Endothelial cell of umbilical vein (primary cell): Measurements from ENCODE around the gene IKZF4. TPM values are rescaled to one million over a fixed set of nuclear protein-coding genes. Genes with fewer than 3 reads are reported as not detected.

Experiments used
- Bru-seq: library from RNA; stranded (reverse); fragments of 400-500 nt; gene quantifications from one replicate; lab custom pipeline; 2021; lab: Mats Ljungman, UMichigan
- BruChase-seq, 2 experiments: library from RNA; stranded (reverse); fragments of 400-500 nt; gene quantifications; one replicate each; lab custom pipeline; 2021; lab: Mats Ljungman, UMichigan
- BruUV-seq: library from RNA; stranded (reverse); fragments of 400-500 nt; replicated peaks from 2 replicates; lab custom pipeline; 2021; lab: Mats Ljungman, UMichigan
- CTCF ChIA-PET: fragments of 300-600, 350-600 bp; sonication (Branson Sonifier 250); formaldehyde crosslinking; loops from one replicate; lab custom pipeline; 2021; ENCODE audit warnings: antibody characterized with exemption, inconsistent platforms; lab: Charles Lee
- POLR2A ChIA-PET: fragments of 300-600, 350-600 bp; sonication (Branson Sonifier 250); formaldehyde crosslinking; loops from one replicate; lab custom pipeline; 2021; ENCODE audit warnings: antibody characterized with exemption, inconsistent platforms; lab: Charles Lee
- DNase-seq: peaks from one replicate; pipeline ENCODE4 v3.0.0-alpha.2; 2011; ENCODE audit warnings: low read depth, low spot score
- FAIRE-seq: peaks from 2 replicates; lab custom pipeline; 2011; peaks lifted over from hg19 to GRCh38; lab: Jason Lieb, UNC
- H2AFZ ChIP-seq: 2 replicates; pipeline ENCODE4 v1.6.0; 2012; ENCODE audit warnings: low read depth, low read length, control low read depth, inconsistent platforms
- H3K27ac ChIP-seq: 2 replicates; pipeline ENCODE4 v1.5.1; 2011; ENCODE audit warnings: low read depth, mild to moderate bottlenecking, control low read depth, low read length, moderate library complexity; ENCODE audit not compliant: insufficient read depth
- H3K27me3 ChIP-seq, 2 experiments: 2 replicates each; pipeline versions ENCODE4 v1.6.0 to v1.6.1; 2011; ENCODE audit warnings: low read length in 2 of 2, mixed read lengths in 1 of 2; ENCODE audit not compliant: control insufficient read depth in 2 of 2, insufficient read depth in 2 of 2
- H3K36me3 ChIP-seq, 2 experiments: 2 replicates in 1 of 2; 3 replicates in 1 of 2; pipeline ENCODE4 v1.5.1; 2011; ENCODE audit warnings: low read length in 2 of 2, mild to moderate bottlenecking in 1 of 2, moderate library complexity in 1 of 2; ENCODE audit not compliant: control insufficient read depth in 2 of 2, insufficient read depth in 2 of 2; ENCODE audit errors: extremely low read depth in 1 of 2
- H3K4me1 ChIP-seq: 3 replicates; pipeline ENCODE4 v1.5.1; 2011; ENCODE audit warnings: mild to moderate bottlenecking, low read length; ENCODE audit not compliant: control insufficient read depth, insufficient read depth; ENCODE audit errors: extremely low read depth
- H3K4me2 ChIP-seq: 2 replicates; pipeline ENCODE4 v1.6.1; 2011; ENCODE audit warnings: low read length, control low read depth, mixed read lengths; ENCODE audit not compliant: insufficient read depth
- H3K4me3 ChIP-seq, 3 experiments: fragments of 200-600 bp in 1 of 3; sonication (generic), shearing (Covaris generic) in 1 of 3; replicated peaks in 1 of 3; 2 replicates each; pipeline ENCODE4 v1.5.1; 2011 to 2016; ENCODE audit warnings: control low read depth in 3 of 3, low read length in 3 of 3, mild to moderate bottlenecking in 2 of 3, inconsistent platforms in 1 of 3, low read depth in 1 of 3, moderate library complexity in 1 of 3; ENCODE audit not compliant: insufficient read depth in 1 of 3
- H3K79me2 ChIP-seq: 2 replicates; pipeline ENCODE4 v1.6.0; 2012; ENCODE audit warnings: low read length, inconsistent platforms; ENCODE audit not compliant: control insufficient read depth, insufficient read depth
- H3K9ac ChIP-seq: replicated peaks from 2 replicates; pipeline ENCODE3; 2011; ENCODE audit warnings: low read length, control low read depth; ENCODE audit not compliant: insufficient read depth; ENCODE audit errors: extremely low read depth
- H3K9me1 ChIP-seq: replicated peaks from 3 replicates; pipeline ENCODE4 v1.6.0; 2011; ENCODE audit warnings: mild to moderate bottlenecking, low read length; ENCODE audit not compliant: control insufficient read depth, insufficient read depth; ENCODE audit errors: extremely low read depth
- H3K9me3 ChIP-seq: replicated peaks from 2 replicates; pipeline ENCODE4 v1.5.1; 2012; ENCODE audit warnings: low read length, inconsistent platforms; ENCODE audit not compliant: control insufficient read depth, insufficient read depth
- H4K20me1 ChIP-seq: replicated peaks from 2 replicates; pipeline ENCODE3; 2011; ENCODE audit warnings: mild to moderate bottlenecking, low read length; ENCODE audit not compliant: control insufficient read depth, insufficient read depth; ENCODE audit errors: extremely low read depth
- CTCF ChIP-seq, 2 donors: IDR thresholded peaks; 1 replicate in 1 of 2; 2 replicates in 1 of 2; pipeline ENCODE4 v1.5.1; 2011; ENCODE audit warnings: low read length in 2 of 2, mild to moderate bottlenecking in 2 of 2, moderate library complexity in 2 of 2, control low read depth in 1 of 2, inconsistent platforms in 1 of 2, low read depth in 1 of 2; ENCODE audit not compliant: insufficient read depth in 1 of 2; ENCODE audit errors: extremely low read depth in 1 of 2
- EZH2 ChIP-seq: IDR thresholded peaks from 2 replicates; pipeline ENCODE4 v1.6.1; 2012; ENCODE audit warnings: borderline replicate concordance, low read depth, mild to moderate bottlenecking, moderate library complexity, low read length, inconsistent platforms; ENCODE audit not compliant: severe bottlenecking
- FOS ChIP-seq: IDR thresholded peaks from 2 replicates; pipeline ENCODE4 v1.6.1; 2011; ENCODE audit warnings: mild to moderate bottlenecking, low read length, moderate library complexity, borderline replicate concordance; ENCODE audit not compliant: insufficient read depth
- GATA2 ChIP-seq: IDR thresholded peaks from 2 replicates; pipeline ENCODE4 v1.7.0; 2011; ENCODE audit warnings: low read depth, mild to moderate bottlenecking, moderate library complexity, mixed read lengths, low read length; ENCODE audit not compliant: insufficient read length, insufficient read depth
- JUN ChIP-seq: IDR thresholded peaks from 2 replicates; pipeline ENCODE4 v1.6.1; 2011; ENCODE audit warnings: borderline replicate concordance, low read depth; ENCODE audit not compliant: insufficient read length, insufficient read depth
- MAX ChIP-seq: IDR thresholded peaks from 2 replicates; pipeline ENCODE4 v1.6.1; 2011; ENCODE audit not compliant: insufficient read depth, insufficient read length
- MYC ChIP-seq: IDR thresholded peaks from one replicate; pipeline ENCODE4 v1.6.1; 2011; ENCODE audit warnings: mild to moderate bottlenecking, low read depth, low read length
- POLR2A ChIP-seq: IDR thresholded peaks from 2 replicates; pipeline ENCODE4 v1.6.1; 2012; ENCODE audit warnings: low read depth, mild to moderate bottlenecking, control low read depth, low read length
- POLR2AphosphoS5 ChIP-seq: IDR thresholded peaks from 2 replicates; pipeline ENCODE4 v1.6.1; 2012; ENCODE audit warnings: low read depth, mild to moderate bottlenecking, control low read depth, low read length, moderate library complexity; ENCODE audit not compliant: insufficient read depth
- dilution Hi-C: fragments of 300-500 bp; cut with MboI; formaldehyde crosslinking; loops from one replicate; pipeline ENCODE4 v1.15.0; 2019; ENCODE audit warnings: low sequenced_read_pairs; ENCODE audit not compliant: extremely low pct_ligation_motif_present
- intact Hi-C: fragments of 100-400 bp; cut with micrococcal nuclease; formaldehyde crosslinking; loops from one replicate; pipeline ENCODE4 v1.10.0; 2022
- long read RNA-seq: library from polyadenylated mRNA; stranded (forward); transcript quantifications from one replicate; pipeline ENCODE4 v2.0.0, GENCODE V29; 2021
- polyA minus RNA-seq, 3 experiments: library from RNA; depleted of rRNA, polyadenylated mRNA; stranded (reverse); fragments of >200 nt; gene quantifications; 1 replicate in 1 of 3; 2 replicates in 2 of 3; pipeline ENCODE4 v1.2.3, GENCODE V29; 2011
- polyA plus RNA-seq, 4 experiments: library from polyadenylated mRNA; depleted of rRNA in 3 of 4; stranded (reverse) in 3 of 4; unstranded in 1 of 4; fragments of >200 nt; gene quantifications; 2 replicates each; pipeline versions ENCODE4 v1.2.1 to v1.2.3, GENCODE V29; 2011 to 2012; ENCODE audit warnings: missing spikeins in 1 of 4
- total RNA-seq: library from RNA; stranded (reverse); gene quantifications from 2 replicates; pipeline ENCODE4 v1.2.3, GENCODE V29; 2021

The IKZF4 gene
- 3.5 and 5.4 TPM in 2 replicates for total RNA-seq
- polyA plus RNA-seq: 2.5 and 3.4 TPM in 2 replicates
- polyA plus RNA-seq (2011; cell fraction: cytosol; rRNA removed): 2.0 and 2.5 TPM in 2 replicates
- polyA plus RNA-seq (2011; cell fraction: nucleus; rRNA removed): 10.6 and 11.2 TPM in 2 replicates
- polyA plus RNA-seq (2012): 1.6 and 2.0 TPM in 2 replicates
- 4.7 and 5.5 TPM in 2 replicates for polyA minus RNA-seq
- polyA minus RNA-seq (2011; cell fraction: cytosol; rRNA and poly(A)+ RNA removed): 1.9 TPM
- 3.0 and 4.9 TPM in 2 replicates for polyA minus RNA-seq (2011; cell fraction: nucleus; rRNA and poly(A)+ RNA removed)
- Bru-seq, nascent RNA: percentile 45 among the genes with signal in this experiment
- percentile 63 among the genes with signal in this experiment for BruChase-seq, experiment 1, labeled RNA remaining after a 6-hour chase
- BruChase-seq, experiment 2, labeled RNA remaining after a 2-hour chase: percentile 59 among the genes with signal in this experiment
- long read RNA-seq: 0 reads

- Histone ChIP-seq H3K4me3 (peak within 1 kb of the TSS in 1 of 3 experiments; percentile 10), H3K79me2 (no peaks in the 10 kb centered on the region), H3K9me3 (no peaks in the 10 kb centered on the region), H3K9me1 (no peaks in the 10 kb centered on the region), H2AFZ (peak within 1 kb of the TSS; percentile 46), H3K27me3 (no peaks in the 10 kb centered on the region), H3K27ac (no peak within 1 kb of the TSS), H3K4me1 (no peaks in the 10 kb centered on the region), H3K4me2 (no peak within 1 kb of the TSS), H3K9ac (no peak within 1 kb of the TSS), H4K20me1 (no peaks in the 10 kb centered on the region), H3K36me3 (no peaks in the 10 kb centered on the region)
- POLR2A ChIA-PET: interaction anchor here (0.7 kb wide), 1 partner anchor 11 kb away, joined by 4 read pairs; no protein-coding TSS in a partner anchor
- DNase-seq (no peak), FAIRE-seq (no peak)
- TF ChIP-seq POLR2AphosphoS5 (no peak), GATA2 (no peak), EZH2 (no peak), MAX (no peak), JUN (no peak), MYC (no peak), CTCF (IDR thresholded peaks at IDR 0.05; ENCODE audit: extremely low read depth in 1 of 2, insufficient read depth in 1 of 2, low read depth in 1 of 2, low read length in 2 of 2) (no peak), FOS (no peak), POLR2A (no peak)
- dilution Hi-C loops: no loop called here
- BruUV-seq: no TSS peak
- intact Hi-C loops: no loop called here
- CTCF ChIA-PET: interaction anchor here (0.8 to 1.4 kb wide), 2 partner anchors 9 to 282 kb away, joined by 3 read pairs; no protein-coding TSS in a partner anchor
These were observed at the start of gene IKZF4 for GRCh38 chr12:56020423-56021184. TSS of gene IKZF4 (plus strand) at chr12:56021043. CDS start at chr12:56021494, 451 bp downstream.
